Activated T-cell treated with anti-CD3 and anti-CD28 coated beads, Interleukin-2, amount 50 U/mL, for 4 hours (primary cell): ENCODE results near the gene CYBC1. TPM values are rescaled to one million over a fixed set of nuclear protein-coding genes. Genes with fewer than 3 reads are reported as not detected.

ENCODE experiments used
- ATAC-seq, 2 donors: fragments of 200-7000 bp; cut with Tn5 transposase; one replicate each; pipeline ENCODE4 v1.10.0; 2021
- DNase-seq: peaks from one replicate; pipeline ENCODE4 v3.0.0-alpha.2; 2020
- H3K27me3 Mint-ChIP-seq: one replicate; pipeline ENCODE4 v1.8.0; 2021; ENCODE audit warnings: low read depth, mixed read lengths
- H3K36me3 Mint-ChIP-seq: one replicate; pipeline ENCODE4 v1.8.0; 2022; ENCODE audit warnings: mixed read lengths; ENCODE audit not compliant: insufficient read depth
- H3K4me1 Mint-ChIP-seq: one replicate; pipeline ENCODE4 v1.8.0; 2021; ENCODE audit warnings: low read depth, mixed read lengths
- H3K4me3 Mint-ChIP-seq: one replicate; pipeline ENCODE4 v1.8.0; 2021; ENCODE audit warnings: mild to moderate bottlenecking, moderate library complexity, mixed read lengths
- H3K9me3 Mint-ChIP-seq: one replicate; pipeline ENCODE4 v1.8.0; 2021; ENCODE audit warnings: mixed read lengths
- total RNA-seq, 3 donors: library from RNA; stranded (reverse); gene quantifications; one replicate each; pipeline ENCODE4 v1.2.1, GENCODE V29; 2021

Gene CYBC1
- total RNA-seq, 3 donors from 2014 or later, result 151 to 165 (median 156) TPM

DNA sequence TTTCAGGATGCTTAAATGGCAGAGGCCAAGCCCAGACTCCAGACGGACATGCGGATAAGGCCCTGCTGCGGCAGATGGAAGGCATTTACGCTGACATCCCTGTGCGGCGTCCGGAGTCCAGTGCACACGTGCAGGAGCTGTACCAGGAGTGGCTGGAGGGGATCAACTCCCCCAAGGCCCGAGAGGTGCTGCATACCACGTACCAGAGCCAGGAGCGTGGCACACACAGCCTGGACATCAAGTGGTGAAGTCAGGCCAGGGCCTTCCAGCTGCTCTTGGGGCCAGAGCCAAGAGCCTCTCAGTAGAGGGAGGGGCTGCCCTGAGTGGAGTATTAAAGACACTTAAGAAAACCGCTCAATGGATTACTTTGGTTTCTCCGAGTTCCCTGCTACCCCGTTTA, 37.4 kb upstream of the CYBC1 start:
- H3K4me3 Mint-ChIP-seq, result no peak overlapping the region
- H3K4me1 Mint-ChIP-seq, result peaks cover 17% of the 10 kb centered on the region
- no peak for ATAC-seq
- DNase-seq, result no peak
- no peaks in the 10 kb centered on the region for H3K27me3 Mint-ChIP-seq
- H3K9me3 Mint-ChIP-seq, result no peaks in the 10 kb centered on the region
- peaks cover 18% of the 10 kb centered on the region for H3K36me3 Mint-ChIP-seq

DNA sequence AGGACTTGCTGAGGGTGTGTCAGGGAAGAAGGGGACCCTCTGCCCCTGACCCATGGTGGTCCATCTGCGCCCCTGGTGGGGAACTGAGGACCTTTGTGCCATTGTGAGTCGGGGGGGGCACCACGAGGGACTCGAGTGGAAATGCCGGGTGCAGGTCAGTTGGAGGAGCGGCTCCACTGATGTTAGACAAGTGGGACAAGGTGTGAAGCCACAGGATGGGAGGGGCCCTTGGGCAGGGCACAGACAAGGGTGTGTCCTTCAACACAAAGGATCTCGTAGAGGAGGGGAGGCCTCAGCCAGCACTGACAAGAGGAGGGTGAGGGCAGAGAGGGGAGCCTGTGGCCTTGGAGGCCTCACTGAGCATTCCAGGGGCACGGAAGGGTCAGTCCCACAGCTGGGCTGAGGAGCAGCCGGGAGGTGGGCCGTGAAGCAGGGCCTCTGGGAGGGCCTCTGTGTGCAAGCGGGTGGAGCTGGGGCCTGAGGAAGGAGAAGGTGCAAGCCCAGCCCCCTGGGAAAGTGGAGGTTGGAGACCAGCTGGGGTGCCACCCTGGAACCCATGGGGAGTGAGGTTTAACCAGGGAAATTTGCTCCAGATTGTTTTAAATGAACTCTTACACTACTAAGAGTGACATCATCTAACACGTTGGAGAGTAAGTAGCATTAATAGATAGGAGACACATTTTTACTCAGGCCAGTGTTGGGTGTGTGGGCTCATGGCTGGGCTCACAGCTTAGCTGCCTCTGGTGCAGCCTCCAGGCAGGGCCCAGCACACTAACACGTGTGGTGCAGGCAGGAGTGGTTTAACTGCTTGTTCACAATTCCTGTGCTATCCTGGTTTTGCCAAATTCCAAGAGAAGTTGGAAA, 35.9 kb upstream of the CYBC1 start:
- peaks cover 17% of the 10 kb centered on the region for H3K4me1 Mint-ChIP-seq
- no peaks in the 10 kb centered on the region for H3K9me3 Mint-ChIP-seq
- ATAC-seq (no peak), DNase-seq (no peak)
- no peaks in the 10 kb centered on the region for H3K27me3 Mint-ChIP-seq
- peaks cover 26% of the 10 kb centered on the region for H3K36me3 Mint-ChIP-seq
- no peak overlapping the region for H3K4me3 Mint-ChIP-seq

DNA sequence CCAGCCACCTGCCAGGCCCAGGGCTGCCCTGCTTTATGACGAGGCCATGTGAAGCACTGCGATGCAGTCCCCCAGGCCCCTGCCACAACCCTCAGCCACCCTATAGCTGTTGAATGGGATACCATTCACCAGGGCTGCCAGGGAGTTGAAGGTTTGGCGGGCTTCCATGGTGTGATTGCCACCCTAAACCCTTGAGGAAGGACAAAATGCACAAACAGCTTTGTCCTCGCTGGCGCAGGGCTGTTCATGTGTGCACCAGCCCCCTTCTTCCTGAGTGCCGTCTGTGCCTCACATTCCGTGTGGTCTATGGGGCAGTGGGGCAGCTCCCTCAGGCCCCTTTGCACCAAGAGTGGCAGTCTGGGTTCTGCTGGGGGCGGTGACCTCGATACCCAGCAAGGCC, 33.3 kb upstream of the CYBC1 start:
- Mint-ChIP-seq H3K27me3 (no peaks in the 10 kb centered on the region), H3K4me3 (no peak overlapping the region), H3K36me3 (peaks cover 28% of the 10 kb centered on the region), H3K4me1 (peaks cover 19% of the 10 kb centered on the region), H3K9me3 (no peaks in the 10 kb centered on the region)
- DNase-seq (no peak), ATAC-seq (no peak)

DNA sequence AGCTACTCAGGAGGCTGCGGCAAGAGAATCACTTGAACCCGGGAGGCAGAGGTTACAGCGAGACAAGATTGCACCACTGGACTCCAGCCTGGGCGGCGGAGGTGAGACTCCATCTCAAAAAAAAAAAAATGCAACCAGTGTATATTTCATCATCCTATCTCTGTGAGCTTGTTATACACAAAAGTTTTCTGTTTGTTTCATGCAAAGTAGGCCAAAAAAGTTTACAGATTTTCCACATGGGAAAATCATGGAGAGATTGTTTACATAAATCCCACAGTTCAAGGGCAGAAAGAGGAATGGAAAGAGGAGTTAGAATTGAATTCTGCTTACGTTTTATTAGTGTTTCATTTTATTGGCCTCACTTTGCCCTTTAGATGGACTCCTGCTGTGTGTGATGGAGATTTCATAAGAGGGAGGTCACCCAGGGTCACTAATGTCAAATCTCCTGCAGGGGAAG, 32.7 kb upstream of the CYBC1 start:
- Mint-ChIP-seq H3K9me3 (no peaks in the 10 kb centered on the region), H3K27me3 (no peaks in the 10 kb centered on the region), H3K4me1 (peaks cover 19% of the 10 kb centered on the region), H3K4me3 (no peak overlapping the region), H3K36me3 (peaks cover 23% of the 10 kb centered on the region)
- DNase-seq, result no peak
- ATAC-seq, result no peak

DNA sequence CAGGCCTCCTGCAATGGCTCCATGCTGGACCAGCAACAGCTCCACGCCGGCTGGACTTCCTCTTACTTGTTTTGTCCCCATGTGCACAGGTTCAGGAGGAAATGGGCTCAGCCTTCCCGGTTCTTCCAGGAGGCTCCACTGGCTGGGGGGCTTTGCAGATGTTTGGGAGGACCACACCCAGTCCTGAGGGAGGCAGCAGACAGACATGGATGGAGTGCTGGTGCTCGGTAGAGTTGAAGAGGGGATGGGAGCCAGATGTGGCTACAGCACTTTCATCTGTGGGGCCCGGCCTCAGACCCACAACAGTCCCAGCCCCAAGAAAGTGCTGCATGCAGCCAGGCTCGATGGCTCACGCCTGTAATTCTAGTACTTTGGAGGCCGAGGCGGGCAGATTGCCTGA, 29.8 kb upstream of the CYBC1 start:
- Mint-ChIP-seq H3K9me3 (no peaks in the 10 kb centered on the region), H3K27me3 (no peaks in the 10 kb centered on the region), H3K4me3 (no peak overlapping the region), H3K36me3 (peaks cover 18% of the 10 kb centered on the region), H3K4me1 (peaks cover 8% of the 10 kb centered on the region)
- ATAC-seq (no peak), DNase-seq (no peak)

DNA sequence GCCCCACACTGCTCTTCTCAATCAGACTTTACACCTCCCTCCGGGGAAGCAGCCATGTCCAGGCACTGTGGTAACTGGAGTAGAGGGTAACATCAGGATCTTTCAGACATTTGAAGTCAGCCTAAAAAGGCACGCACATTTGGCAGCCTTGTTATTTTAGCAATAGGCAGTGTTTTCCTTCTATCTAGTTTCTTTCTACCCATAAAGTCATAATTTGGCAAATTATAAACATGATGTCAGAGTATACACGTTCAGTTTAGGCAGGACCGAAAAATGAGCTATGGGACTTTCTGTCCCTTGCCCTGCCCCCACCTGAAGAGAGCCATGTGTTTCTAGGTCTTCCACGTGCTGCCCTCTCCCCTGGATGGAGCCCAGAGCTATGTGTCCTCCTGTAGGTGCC, 29.1 kb upstream of the CYBC1 start:
- peaks cover 12% of the 10 kb centered on the region for H3K36me3 Mint-ChIP-seq
- H3K9me3 Mint-ChIP-seq, result no peaks in the 10 kb centered on the region
- peaks cover 6% of the 10 kb centered on the region for H3K4me1 Mint-ChIP-seq
- no peak for ATAC-seq
- DNase-seq, result no peak
- H3K27me3 Mint-ChIP-seq, result no peaks in the 10 kb centered on the region
- H3K4me3 Mint-ChIP-seq, result no peak overlapping the region

DNA sequence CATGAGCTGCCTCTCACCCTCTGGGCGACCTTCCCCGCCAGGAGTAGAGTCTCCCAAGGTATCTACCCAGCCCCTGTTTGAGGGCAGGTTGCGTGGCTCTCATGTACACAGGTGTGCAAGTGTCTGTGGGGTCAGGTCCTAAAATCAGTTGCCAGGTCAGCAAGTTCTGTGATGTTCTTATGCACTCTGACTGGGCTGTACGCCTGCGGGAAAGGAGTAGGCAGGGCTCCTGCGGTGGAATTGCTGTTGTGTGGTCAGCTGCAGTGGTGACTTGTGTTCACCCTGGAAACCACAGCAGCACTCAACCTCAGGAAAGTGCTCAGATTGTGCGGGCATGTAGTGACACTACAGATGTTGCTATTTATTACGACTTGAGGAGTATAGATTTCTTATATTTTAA, 27.4 kb upstream of the CYBC1 start:
- ATAC-seq (no peak), DNase-seq (no peak)
- no peaks in the 10 kb centered on the region for H3K9me3 Mint-ChIP-seq
- no peak overlapping the region for H3K4me3 Mint-ChIP-seq
- H3K36me3 Mint-ChIP-seq, result peaks cover 12% of the 10 kb centered on the region
- no peaks in the 10 kb centered on the region for H3K27me3 Mint-ChIP-seq
- peaks cover 6% of the 10 kb centered on the region for H3K4me1 Mint-ChIP-seq

DNA sequence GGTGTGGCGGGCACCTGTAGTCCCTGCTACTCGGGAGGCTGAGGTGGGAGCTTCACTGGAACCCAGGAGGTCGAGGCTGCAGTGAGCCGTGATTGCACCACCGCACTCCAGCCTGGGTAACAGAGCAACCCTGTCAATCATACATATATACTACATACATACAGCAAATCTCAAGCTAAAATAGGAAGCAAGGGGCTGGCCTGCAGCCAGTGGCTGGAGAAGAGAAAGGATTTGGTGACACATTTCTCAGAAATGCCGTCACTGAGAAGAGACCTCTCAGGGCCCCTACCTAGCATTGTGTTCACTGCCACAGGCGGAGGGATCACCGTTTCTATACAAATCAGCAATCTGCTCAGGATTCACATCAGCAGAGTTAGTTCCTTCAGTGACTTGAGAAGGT, 24.9 kb upstream of the CYBC1 start:
- DNase-seq (no peak), ATAC-seq (no peak)

DNA sequence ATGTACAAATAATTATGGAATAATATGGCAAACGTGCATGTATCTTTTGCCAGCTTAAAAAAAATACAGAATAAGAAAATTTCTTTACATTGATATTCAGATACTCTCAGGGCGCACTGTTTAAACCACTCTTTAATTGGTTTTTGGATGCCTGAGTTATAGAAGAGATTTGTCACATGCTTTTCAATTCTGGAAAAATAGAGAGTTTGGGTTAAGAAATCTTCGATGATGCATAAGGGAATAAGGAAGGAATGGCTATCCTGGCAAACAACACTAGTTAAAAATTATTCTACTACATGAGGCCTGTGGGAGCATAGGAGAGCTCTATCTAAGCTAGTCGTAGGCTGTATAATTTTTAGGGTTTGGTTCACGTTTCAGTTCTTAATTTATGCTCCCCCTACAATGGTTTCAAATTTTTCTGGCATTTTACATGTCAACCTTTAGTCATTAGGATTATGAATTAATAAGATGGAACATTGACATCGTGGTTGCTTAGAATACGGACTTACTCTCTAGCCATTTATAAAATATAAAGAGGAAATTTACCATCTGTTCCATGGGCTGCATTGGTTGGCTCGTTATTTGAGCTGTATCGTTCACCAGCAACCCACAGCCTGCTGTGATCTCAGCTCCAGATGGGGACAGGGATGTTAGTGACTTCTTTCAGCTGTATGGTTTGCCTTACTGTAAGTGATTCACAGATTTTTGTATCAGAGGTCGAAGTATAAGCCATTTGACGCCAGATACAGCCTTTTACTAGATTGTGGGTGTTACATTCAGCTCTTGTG, 23.9 kb upstream of the CYBC1 start:
- ATAC-seq (no peak), DNase-seq (no peak)
- H3K27me3 Mint-ChIP-seq, result no peaks in the 10 kb centered on the region
- H3K36me3 Mint-ChIP-seq, result peaks cover 6% of the 10 kb centered on the region
- H3K4me3 Mint-ChIP-seq, result no peak overlapping the region
- peaks cover 6% of the 10 kb centered on the region for H3K4me1 Mint-ChIP-seq
- H3K9me3 Mint-ChIP-seq, result no peaks in the 10 kb centered on the region

More for the DNA sequence above, 24.9 kb upstream of the CYBC1 start:
- H3K9me3 Mint-ChIP-seq, result no peaks in the 10 kb centered on the region
- peaks cover 6% of the 10 kb centered on the region for H3K4me1 Mint-ChIP-seq
- H3K27me3 Mint-ChIP-seq, result no peaks in the 10 kb centered on the region
- no peak overlapping the region for H3K4me3 Mint-ChIP-seq
- peaks cover 3% of the 10 kb centered on the region for H3K36me3 Mint-ChIP-seq

DNA sequence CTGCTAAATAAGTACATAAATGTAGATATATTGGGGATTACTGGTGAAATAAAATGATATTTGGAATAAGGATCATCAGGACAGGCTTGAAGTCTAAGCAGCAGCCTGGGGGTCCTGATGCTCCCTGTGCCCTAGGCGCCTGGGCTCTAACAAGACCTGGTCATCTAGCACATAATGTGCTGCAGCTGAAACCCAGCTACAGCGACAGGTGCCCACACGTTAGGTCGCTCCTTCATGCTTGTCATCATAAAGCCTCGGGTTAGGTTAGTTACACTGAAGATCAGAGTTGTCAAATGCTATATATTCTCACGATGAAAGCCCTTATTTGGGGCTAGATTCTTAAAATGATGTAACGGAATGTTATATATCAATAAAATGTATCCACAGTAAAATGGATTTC, 19.5 kb upstream of the CYBC1 start:
- Mint-ChIP-seq H3K27me3 (no peaks in the 10 kb centered on the region), H3K4me1 (peaks cover 1% of the 10 kb centered on the region), H3K36me3 (peaks cover 27% of the 10 kb centered on the region), H3K4me3 (no peak overlapping the region), H3K9me3 (no peaks in the 10 kb centered on the region)
- DNase-seq, result no peak
- ATAC-seq, result no peak

DNA sequence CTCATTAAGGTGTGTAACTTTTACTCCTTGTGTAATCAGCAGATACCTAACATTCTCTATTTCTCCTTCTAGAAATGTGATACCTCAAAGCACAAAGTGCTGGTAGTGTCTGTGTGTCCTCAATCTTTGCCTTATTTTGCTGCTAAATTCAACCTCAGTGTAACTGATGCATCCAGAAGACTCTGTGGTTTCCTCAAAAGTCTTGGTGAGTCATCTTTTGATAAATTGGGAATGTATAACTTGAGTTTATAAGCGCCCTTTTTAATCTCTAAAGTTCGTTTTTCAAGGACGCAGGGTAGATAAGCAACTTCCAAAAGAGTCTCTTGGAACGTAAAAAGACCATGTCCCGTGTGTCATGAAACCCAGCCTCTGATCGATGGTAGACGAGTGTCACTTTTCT, 18.1 kb upstream of the CYBC1 start:
- no peak for ATAC-seq
- Mint-ChIP-seq H3K27me3 (no peaks in the 10 kb centered on the region), H3K36me3 (peaks cover 38% of the 10 kb centered on the region), H3K4me1 (peaks cover 6% of the 10 kb centered on the region), H3K4me3 (no peak overlapping the region), H3K9me3 (no peaks in the 10 kb centered on the region)
- DNase-seq, result no peak

DNA sequence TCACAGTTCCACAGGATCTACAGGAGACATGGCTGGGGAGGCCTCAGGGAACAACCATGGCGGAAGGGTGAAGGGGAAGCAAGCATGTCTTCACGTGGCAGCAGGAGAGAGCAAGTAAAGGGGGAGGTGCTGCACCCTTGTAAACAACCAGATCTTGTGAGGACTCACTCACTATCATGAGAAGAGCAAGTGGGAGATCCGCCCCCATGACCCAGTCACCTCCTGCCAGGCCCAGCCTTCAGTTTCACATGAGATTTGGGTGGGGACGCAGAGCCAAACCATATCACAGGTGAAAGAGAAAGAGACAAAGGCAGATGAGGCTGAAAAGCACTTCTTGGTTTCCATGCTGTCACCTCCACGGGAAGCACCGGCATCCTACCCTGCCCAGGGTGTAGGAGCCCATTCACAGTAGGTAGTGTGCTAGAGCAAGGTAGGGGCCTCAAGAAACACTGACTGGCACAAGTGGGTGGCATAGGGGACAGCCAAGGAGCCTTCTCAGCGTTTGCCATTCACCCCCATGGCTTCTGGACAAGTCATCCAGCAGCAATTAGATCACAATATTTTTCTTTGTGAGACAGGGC, 14.6 kb upstream of the CYBC1 start:
- Mint-ChIP-seq H3K27me3 (no peaks in the 10 kb centered on the region), H3K4me1 (peaks cover 6% of the 10 kb centered on the region), H3K9me3 (no peaks in the 10 kb centered on the region), H3K36me3 (peaks cover 52% of the 10 kb centered on the region), H3K4me3 (no peak overlapping the region)
- ATAC-seq (peak; percentile 65 to 68), DNase-seq (no peak)

DNA sequence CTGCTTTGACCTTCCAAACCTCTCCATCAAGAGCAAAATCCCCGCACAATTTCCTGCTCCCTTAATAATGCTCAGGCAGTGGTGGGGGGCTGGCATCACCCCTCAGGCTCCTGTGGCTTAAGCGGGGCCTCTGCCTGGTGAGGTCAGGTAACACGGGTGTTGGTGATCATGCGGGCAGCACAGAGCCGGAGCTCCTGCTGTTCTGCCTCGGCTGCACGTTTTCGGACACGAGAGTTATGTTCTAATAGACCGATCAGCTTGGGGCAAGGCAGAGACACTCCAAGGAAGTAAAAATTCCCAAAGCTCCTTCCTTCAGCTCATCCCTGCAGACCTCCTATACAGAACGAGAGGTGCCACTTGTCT, 14.0 kb upstream of the CYBC1 start:
- H3K4me3 Mint-ChIP-seq, result no peak overlapping the region
- H3K36me3 Mint-ChIP-seq, result peaks cover 52% of the 10 kb centered on the region
- no peak for ATAC-seq
- H3K27me3 Mint-ChIP-seq, result no peaks in the 10 kb centered on the region
- DNase-seq, result no peak
- no peaks in the 10 kb centered on the region for H3K9me3 Mint-ChIP-seq
- H3K4me1 Mint-ChIP-seq, result peaks cover 7% of the 10 kb centered on the region

DNA sequence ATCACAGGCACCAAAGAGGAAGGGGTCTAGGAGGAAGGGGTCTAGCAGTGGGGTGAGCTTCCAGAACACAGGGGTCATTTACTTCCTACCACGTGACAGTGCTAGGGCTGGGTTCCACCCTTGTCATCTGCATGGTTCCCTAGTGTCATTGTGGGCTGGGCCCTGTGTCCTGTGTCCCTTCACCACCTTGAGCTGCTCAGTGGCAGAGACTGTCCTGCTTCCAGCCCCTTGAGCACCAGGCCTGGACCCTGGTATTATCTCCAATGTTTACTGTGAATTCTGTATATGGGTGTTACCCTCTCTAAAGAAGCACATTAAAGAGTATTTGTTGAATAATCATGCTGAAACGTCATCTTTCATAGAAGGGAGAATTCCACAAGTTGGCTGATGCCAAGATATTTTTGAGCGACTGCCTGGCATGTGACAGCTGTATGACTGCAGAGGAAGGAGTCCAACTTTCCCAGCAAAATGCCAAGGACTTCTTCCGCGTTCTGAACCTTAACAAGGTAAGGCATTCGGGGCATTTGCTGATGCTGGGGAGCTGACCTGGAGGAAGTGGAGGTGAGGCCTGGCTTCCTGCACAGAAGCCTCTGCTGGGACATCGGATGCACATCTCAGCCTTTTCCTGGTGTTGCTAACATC, 13.5 kb upstream of the CYBC1 start:
- ATAC-seq (no peak), DNase-seq (no peak)
- Mint-ChIP-seq H3K27me3 (no peaks in the 10 kb centered on the region), H3K9me3 (no peaks in the 10 kb centered on the region), H3K36me3 (peaks cover 48% of the 10 kb centered on the region), H3K4me3 (no peak overlapping the region), H3K4me1 (peaks cover 12% of the 10 kb centered on the region)
